ENCODE data around the gene CRTC3. TPM values are rescaled to one million over a fixed set of nuclear protein-coding genes. Genes with fewer than 3 reads are reported as not detected.

The CRTC3 gene
- total RNA-seq, 1 donor from 2014 or later: 31.5 TPM

DNA sequence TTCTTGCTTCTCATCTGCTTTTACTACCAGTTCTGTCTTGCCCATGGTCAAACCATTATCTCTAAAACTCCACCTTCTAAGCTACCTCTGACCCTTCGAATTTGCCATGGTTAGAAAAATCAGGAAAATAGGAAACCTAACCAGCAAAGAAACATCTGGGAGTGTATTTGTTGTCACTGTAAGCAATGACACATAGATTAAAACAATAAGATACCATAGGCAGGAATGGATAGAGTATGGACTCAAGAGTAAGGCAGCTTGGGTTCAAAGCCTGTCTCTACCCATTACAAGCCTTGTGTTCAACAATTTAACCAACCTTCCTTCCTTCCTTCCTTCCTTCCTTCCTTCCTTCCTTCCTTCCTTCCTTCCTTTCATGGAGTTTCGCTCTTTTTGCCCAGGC, 34.9 kb downstream of the CRTC3 start:
- DNase-seq: no peak

DNA sequence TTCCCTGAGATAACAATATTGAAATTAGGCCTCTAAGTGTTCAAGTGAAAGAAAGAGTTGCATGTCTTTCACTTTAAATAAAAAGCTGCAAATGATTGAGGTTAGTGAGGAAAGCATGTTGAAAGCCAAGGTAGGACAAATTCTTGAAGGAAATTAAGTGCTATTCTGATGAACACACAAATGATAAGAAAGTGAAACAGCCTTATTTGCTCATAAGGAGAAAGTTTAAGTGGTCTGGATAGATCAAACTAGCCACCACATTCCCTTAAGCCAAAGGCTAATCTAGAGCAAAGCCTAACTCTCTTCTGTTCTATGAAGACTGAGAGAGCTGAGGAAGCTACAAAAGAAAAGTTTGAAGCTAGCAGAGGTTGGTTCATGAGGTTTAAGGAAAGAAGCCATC, 36.1 kb downstream of the CRTC3 start:
- DNase-seq: no peak

DNA sequence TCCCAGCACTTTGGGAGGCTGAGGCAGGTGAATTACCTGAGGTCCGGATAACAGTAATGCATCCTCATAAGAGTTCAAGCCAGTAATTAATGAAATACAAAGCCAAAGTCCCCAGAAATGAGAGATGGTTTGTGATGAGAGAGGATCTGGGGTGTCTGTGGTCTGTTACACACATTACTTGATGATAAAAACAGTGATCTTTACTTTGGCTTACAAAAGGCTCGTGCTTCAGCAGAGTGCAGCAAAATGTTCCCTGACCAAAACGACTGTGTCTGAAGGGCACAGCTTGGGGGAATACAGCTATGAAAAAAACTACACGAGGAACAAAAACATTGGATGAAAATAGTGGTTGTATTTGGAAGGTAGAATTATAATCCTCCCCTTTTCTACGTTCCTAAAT, 40.9 kb downstream of the CRTC3 start:
- DNase-seq: no peak

DNA sequence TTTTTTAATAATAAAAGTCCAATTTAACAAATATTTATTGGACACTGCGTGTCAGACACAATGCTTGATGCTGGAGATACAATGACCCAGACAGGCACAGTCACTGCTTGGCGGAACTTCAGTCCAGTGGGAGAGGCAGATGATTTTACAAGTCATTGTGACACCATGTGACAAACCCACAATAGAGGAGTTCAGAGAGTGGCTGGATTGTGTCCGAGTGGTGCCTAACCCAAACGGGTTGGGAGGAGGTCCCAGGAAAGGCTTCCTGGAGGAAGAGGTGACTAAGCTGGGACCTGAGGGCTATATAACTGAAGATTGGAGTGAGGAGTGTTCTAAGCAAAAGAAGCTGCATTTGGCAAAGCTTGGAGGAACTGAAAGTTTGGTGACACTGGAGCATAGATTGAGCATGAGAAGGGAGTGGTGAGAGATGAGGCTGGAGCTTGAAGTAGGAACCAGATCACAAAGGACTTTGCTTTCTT, 41.4 kb downstream of the CRTC3 start:
- DNase-seq: no peak

DNA sequence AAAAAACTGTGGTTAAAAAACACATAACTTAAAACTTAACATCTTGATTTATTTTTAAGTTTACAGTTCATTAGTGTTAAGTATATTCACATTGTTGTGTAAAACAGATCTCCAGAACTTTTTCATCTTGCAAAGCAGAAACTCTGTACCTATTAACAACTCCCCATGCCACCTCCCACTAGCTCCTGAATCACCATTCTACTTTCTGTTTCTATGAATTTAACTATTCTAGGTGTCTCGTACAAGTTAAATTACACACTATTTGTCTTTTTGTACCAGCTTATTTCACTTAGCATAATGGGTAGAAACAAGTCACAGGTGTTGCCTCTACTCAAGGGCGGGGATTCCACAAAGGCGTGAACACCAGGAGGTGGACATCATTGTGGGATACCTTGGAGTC, 43.2 kb downstream of the CRTC3 start:
- no peak for DNase-seq

DNA sequence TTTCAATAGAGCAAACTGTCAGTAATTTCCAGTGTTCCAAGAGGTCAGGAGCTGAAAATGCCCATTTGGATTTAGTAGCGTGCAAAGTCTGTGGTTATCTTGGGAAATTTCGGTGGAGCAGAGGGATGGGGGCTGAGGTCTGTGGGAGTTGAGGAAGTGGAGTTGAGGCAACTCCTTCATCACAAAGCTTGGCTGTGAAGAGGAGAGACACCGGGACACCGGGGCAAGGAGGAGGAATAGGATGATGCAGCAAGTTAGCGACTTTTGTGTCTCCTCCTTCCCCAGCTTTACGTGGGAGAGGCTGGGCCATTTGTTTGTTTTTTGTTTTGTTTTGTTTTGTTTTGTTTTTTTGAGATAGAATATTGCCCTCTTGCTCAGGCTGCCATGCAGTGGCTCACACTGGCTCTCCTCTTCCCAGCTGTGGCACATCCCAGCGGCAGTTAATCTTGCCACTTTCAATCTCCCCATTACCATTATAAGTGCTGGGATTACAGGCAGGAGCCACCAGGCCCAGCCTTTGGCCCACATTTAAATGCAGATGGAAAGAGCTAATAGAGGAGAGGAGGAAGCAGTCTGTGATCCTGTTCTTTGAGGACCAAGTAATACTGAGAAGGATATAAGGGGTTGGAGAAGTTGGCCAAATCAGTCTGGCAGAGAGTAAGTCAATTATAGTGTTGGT, 47.1 kb downstream of the CRTC3 start:
- no peak for DNase-seq

DNA sequence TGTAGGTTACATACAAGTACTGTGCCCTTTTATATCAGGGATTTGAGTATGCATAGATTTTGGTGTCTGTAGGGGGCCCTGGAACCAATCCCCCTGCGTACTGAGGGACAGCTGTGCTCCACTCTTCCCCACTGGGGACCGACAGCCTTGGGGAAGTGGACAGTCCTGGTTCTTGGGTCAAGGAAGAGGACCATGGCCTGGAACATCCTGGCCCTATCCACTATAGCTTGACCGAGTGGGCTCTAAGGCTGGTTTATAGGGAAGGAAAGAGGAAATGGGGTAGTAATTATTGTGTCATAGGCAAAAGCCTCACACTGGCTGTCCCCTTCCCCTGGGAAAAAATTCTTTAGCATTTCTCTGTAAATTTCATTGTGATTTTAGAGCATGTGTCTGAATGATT, 49.5 kb downstream of the CRTC3 start:
- DNase-seq: no peak

DNA sequence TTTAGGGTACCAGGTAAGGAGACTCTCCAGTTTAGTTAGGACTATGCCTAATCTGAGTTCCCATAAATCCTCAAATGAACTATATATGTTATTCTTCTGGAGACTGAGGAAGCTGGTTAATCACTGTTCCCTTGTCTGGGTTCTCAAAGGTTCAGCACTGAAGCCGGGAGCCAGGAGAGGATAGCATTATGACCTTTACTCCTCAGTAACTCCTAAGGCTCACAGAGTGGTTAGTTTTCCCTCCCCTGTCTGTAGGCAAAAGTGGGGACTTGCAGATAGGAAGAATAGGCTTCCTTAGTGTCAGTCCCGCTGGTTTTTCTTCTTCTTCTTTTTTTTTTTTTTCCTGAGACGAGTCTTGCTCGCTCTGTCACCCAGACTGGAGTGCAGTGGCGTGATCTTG, 50.4 kb downstream of the CRTC3 start:
- no peak for DNase-seq

DNA sequence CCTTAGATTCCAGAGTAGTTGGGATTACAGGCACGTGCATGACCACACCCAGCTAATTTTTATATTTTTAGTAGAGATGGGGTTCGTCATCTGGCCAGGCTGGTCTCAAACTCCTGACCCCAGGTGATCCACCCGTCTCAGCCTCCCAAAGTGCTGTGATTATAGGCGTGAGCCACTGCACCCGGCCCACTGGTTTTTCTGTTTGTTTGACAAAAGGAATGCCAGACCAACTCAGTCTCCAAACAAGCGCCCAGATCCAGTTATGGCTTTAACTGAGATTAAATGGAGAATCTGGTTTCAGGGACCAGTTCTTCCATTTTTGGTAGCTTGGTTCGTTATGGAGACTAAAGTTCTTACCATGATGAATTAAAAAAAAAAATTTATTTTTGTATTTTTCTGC, 50.8 kb downstream of the CRTC3 start:
- DNase-seq: no peak

DNA sequence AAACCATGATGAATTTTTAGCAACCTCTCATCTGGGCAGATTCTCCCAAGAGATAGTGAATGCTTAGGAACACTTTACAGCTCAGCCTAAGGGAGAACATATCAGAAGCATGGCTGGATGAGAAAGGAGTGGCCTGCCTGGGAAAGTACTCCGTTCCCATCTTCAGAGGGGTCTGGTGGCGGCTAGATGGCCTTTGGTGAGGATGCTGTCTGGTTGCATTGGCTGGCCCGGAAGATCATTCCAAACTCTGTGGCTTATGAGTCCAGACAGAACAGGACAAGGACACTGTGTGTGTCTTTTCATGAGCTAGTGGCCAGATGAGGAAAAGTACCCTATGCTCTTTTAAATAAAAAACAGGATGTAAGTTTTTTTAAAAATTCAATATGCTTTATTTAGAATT, 51.2 kb downstream of the CRTC3 start:
- DNase-seq: no peak

DNA sequence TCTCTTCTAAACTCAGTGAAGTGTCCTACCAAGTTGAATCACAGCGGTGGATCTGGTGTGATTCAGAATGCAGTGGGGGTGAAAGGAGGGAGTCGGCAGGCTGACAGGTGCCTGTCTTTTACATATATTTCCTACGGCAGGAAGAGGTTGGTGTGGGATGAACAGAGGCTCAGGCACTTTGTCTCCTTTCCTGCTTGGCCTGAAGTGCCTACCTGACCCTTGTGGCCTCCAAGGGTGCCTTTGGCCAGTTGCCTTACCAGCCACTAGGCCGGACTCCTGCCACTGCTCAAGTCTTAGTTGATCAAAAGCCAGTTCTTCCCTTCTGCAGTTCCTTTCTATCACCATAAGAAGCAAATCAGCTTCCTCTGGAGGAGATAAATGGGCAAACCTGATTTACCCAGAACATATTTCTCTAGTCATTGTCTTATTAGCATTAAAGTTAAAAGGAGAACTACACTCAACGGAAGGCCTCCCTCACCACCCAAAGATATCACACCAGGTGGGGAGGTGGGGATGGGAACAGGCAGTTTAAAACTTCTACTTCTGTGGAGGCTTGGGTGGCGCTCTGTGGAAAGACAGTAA, 52.1 kb downstream of the CRTC3 start:
- no peak for DNase-seq

DNA sequence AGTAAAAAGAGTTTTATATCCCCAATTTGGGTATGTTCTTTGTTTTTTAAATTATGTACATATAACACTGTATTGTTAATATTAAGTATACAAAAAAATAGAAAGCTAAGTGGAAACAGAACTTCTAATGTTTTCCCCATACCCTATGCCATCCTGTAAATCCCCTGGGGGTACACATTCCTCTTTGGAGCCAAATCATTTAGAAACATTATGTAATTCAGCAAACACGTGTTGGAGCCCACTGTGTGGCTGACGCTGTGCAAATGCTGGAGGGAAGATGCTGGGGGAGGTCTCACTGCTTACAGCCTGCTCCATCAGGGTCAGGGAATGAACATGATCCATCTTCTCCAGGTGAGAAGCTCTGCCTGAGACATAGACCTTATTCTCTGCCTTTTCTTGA, 52.8 kb downstream of the CRTC3 start:
- peak; percentile 48 for DNase-seq

DNA sequence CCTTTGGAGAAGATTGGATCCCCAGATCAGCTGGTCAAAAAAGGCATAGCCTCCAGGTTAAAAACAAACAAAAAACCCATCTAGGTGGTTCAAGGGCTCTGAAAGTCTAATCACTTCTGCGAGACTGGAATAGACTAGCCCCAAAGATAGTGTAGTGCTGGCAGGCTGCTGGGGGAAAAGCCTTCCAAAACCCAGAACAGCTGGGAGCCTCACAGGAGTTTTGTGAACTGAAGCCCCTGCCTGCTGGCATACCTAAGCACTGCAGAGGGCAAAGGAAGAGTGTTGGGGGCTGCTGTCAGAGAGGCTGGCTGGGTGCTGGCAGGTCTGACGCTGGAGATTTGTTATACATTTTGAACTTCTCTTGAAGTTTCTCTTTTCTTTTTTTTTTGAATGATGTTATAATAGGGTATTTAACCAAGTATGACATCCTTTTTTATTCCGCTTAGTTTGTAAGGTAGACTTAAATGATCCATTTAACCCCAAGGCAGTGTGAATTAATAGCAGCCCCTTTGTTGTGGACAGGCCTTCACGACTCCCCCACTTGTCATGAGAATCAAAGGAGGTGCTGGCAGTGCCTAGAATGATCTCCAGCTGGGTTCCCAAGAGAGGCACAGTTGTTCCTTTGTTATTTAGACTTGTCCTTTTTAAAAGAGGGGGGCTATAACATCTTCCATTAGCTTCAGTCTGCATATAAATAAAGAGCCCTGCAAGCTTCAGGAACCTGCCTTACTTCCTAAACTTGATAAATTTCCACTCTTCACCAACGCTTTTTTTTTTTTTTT, 53.9 kb downstream of the CRTC3 start:
- peak; percentile 67 for DNase-seq

DNA sequence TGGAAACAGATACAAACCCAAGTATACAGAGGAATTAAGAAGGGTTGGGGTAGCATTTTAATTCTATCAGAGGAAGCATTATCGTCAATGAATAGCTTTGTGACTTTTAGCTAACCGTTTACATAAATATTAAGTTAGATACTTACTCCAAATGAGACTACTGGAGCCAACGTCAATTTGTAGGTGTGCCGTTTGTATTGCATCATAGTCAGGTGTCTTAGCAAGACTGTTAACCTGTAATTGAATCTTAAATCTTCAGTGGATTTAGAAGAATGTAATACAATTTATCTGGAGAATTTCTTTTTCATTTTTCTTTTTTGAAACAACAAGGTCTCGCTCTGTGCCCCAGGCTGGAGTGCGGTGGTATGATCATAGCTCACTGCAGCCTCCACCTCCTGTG, 55.1 kb downstream of the CRTC3 start:
- DNase-seq: no peak

DNA sequence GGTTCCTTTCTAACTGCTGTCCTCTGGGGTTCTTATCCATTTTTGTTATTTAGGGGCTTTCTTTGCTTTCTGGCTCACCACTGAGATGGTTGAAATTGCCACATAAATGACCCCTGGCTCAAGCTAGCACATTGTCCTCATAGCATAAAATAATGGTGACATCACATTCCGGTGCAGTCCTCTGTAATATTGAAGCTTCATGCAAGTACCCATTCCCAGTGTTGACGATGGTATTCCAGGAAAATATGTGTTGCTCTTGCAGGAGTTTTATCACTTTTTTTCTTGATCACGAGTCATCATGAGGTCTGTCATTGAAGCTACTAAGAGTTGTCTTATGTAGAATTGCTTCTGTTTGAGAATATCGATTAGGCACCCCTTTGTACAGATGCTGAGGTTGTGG, 56.1 kb downstream of the CRTC3 start:
- DNase-seq: no peak

DNA sequence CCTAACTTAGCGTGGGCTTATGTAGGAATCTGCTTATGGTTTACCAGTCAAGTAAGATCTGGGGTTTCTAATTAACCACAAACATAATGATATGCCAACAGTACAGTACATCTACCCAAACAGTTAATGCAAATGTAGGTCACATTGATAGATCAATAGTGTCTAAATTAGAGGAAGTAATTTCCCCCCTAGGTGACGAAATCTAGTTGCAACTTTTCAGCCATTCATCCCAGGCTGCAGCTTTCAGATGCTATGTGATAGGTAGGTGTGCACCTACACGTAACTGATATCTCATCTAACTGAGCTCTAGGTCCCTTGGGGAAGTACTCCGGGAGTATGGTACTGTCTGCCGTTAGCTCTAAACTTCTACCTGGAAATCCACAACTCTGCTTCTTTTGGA, 57.2 kb downstream of the CRTC3 start:
- DNase-seq: no peak

DNA sequence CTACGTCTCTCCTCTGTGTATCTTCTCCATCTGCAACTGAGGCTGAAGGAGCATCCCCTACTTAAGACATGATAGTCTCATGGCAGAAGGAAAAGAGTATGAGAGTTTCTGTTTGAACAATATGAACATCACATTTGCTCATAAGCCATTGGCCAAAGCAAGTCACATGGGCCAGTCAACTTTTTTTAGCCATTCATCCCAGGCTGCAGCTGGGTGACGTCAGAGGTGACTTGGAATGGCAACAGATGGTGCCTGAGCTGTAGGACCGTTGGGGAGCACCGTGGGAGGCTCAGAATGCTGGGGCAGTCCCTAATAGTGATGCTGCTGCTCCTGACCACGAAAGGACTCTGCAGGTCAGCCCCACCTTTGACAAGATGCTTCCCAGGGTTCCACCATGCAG, 58.7 kb downstream of the CRTC3 start:
- DNase-seq: peak; percentile 29

DNA sequence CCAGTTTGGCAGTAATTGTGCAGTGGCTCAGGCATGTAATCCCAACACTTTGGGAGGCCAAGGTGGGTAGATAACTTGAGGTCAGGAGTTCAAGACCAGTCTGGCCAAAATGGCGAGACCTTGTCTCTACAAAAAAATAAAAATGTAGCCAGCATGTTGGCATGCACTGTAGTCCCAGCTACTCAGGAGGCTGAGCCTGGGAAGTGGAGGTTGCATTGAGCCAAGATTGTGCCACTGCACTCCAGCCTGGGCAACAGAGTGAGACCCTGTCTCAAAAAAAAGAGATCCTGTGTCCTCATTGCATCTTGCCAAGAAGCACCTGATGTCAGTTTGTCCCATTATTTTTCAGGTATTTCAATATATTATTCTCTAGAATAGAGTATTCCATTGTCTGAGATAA, 61.8 kb downstream of the CRTC3 start:
- DNase-seq: no peak

DNA sequence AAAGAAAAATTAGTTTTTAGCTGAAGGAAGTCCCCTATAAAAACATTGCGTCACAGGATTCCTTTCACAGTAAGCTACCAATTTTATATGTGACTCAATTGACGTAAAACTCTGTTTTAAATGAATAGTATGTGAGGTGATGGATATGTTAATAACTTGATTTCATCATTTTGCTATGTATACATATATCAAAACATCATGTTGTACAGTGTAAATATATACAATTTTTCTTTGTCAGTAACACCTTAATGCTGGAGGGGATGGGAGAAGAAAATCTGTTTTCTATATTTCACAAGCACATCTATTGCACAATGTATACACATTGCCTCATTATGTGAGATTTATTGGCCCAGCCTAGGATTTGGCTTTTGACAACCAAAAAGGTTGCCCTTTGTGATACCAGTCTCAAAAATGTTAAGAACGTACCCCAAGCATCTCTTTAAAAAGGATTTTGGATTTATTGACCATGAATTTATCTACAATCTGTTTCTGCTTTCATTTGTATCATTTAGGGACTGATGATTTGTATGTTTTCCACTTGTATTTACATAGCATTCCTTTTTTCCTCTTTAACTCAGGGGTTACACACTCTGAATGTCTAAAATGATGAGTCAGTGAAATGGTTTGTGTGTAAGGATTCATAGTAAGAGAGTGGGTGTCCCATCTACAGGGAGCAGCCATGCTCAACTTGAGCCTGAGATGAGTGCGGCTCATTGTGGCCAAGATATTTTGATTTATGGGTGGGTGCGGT, 62.6 kb downstream of the CRTC3 start:
- no peak for DNase-seq

DNA sequence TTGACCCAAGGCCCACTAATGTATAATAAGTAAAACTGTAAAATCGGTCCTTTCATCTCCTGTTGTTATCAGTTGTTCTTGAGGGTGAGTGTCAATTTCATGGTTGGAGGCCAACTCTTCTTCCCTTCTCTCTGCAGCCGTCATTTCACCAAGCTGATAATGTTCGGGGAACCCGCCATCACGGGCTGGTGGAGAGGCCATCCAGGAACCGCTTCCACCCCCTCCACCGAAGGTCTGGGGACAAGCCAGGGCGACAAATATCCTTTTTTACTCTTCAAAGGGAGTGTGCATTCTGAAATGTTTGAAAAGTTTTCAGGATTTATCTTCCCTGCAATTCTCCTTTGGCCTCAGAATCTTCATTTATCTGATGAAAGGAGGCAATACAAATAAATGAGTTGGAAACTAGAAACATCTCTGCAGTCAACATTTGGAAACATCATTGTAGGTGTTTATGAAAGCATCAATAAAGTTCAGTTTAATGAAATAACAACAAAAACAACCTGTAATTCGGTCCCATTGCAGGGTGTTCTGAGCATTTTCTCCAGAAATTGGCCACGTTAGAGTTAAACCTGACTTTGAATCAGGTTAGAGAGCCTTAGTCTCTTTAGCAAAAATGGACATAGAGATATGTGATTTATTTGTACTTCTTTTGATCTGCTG, 63.9 kb downstream of the CRTC3 start:
- no peak for DNase-seq

DNA sequence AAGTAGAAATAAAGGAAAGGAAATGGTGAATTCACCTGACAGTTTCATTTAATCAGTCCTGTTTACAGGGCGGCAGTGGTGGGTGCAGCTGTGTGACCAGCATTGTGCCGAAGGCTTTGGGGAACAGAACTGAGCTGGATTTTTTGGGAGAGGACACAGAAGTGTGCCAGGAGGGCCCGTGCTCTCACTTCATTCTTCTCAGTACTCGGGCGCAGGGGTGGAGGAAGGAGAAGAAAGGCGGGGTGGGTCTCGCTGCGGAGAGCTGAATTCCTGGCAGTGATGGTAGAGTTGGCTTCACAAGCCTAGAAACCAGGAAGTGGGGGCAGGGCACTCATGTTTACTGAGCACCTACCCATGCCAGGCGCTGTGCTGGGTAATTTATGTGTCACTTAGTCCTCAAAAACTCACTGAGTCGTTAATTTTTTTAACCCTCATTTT, 64.6 kb downstream of the CRTC3 start:
- no peak for DNase-seq

DNA sequence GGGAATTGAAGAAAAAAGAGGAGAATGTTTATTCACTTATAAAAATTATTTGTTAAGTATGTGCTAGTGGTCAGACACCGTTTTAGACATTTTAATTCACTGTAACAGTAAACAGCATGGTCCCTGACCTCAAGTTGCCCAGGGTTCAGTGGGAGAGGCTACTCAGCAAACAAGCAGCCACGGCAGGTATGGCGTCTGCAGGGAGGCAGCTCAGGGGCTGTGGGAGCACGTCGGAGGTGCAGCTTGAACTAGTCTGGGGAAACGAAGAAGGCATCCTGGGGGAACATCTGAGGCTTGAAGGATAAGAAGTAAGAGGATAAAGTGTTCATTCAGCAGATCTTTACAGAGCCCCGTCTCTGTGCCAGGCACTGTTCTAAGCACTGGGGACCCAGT, 66.0 kb downstream of the CRTC3 start:
- DNase-seq: no peak
